Kidney capillary endothelial cell (primary cell): ENCODE data around the gene PNMT.

Experiments
- DNase-seq: peaks from one replicate; pipeline ENCODE4 v3.0.0-alpha.2; 2018; ENCODE audit warnings: low spot score

PNMT gene

DNA sequence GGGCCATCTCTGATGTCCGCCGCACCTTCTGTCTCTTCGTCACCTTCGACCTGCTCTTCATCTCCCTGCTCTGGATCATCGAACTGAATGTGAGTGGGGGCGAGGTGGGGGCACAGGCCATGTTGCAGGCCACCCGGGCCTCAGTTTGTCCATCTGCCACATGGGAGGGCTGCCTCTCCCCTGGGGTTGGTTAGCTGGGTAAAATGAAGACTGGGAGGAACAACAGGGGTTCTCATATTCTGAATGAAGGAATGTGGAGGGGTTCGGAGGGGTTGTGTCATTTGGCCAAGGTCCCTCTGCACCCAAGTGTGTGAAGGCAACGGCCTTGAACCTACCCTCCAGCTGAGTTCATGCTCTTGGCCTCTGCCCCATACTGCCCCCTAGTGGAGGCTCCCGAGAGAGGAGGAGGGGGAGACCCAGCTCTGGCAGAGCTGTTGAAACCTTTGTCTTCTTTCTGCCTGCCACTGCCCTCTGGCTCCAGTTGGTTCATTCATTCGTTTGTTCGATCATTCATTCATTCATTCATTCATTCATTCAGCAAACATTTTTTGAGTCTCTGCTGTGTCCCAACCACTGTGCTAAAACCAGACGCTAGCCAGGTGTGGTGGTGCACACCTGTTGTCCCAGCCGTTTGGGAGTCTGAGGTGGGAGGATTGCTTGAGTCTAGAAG, 14.5 kb upstream of the PNMT start:
- DNase-seq, result peak; percentile 57

DNA sequence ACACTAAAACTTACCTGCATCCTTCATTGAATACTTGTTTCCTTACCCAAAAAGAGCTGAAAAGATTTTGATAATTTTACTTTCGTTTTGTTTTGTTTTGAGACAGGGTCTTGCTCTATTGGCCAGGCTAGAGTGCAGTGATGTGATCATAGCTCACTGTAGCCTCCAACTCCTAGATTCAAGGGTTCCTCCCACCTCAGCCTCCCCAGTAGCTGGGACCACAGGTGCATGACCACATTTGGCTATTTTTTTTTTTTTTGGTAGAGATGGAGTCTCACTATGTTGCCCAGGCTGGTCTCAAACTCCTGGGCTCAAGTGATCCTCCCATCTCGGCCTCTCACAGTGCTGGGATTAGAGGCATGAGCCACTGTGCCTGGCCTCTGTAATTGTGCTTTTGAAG, 13.1 kb upstream of the PNMT start:
- no peak for DNase-seq

GRCh38 chr17:39658346-39658745, 9.9 kb upstream of the PNMT start:
- no peak for DNase-seq

GRCh38 chr17:39658760-39659159, 9.5 kb upstream of the PNMT start:
- DNase-seq, result no peak

- no peak for DNase-seq
Measured at GRCh38 chr17:39659279-39660010, 8.8 kb upstream of the PNMT start.

DNA sequence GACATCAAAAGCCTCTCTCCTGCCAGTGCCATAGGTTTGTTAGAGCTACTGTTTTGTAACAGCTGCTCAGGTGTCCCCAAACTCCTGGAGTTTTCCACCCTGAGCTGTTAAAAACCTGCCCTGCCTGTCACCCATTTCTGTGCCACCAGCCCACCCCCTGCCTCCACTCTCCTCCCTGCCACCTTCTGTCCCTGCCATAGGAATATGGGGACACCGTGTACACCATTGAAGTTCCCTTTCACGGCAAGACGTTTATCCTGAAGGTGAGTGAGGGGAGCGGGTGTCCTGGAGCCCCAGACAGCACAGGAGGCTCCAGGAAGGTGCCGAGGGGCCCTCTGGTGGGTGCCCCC, 8.3 kb upstream of the PNMT start:
- DNase-seq, result no peak

DNA sequence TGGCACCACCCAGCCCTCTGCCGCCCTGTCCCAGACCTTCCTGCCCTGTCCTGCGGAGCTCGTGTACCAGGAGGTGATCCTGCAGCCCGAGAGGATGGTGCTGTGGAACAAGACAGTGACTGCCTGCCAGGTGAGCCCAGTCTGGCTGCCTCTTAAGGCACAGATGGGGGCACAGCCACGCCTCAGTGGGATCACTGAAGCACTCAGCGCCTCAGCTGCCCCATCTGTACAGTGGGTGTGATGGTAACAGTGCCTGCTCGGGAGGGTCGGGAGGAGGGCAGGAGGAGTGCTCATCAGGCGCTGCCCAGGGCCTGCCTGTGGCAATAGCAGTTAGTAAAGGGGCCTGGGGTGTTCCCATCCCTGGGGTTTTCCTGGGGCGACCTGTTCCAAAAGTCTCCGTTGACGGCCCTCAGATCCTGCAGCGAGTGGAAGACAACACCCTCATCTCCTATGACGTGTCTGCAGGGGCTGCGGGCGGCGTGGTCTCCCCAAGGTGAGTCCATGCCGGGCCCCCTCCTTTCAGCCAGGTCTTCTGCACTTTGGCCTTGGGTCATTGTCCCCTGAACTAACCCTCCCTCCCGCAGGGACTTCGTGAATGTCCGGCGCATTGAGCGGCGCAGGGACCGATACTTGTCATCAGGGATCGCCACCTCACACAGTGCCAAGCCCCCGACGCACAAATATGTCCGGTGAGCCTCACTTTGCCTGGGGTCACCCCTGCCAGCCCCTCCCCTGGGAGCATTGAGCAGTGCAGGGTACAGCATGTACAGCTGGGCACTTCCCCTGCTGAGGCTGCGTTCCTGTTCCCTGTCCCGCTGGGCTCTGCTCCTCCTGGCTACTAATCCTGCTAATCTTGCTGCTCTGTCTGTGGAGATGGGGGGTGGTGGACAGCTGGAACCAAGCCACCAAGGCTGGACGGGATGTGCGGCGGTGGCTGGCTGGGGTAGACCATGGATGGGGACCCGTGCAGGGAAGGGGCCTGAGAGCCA, 7.6 kb upstream of the PNMT start:
- DNase-seq, result no peak

DNA sequence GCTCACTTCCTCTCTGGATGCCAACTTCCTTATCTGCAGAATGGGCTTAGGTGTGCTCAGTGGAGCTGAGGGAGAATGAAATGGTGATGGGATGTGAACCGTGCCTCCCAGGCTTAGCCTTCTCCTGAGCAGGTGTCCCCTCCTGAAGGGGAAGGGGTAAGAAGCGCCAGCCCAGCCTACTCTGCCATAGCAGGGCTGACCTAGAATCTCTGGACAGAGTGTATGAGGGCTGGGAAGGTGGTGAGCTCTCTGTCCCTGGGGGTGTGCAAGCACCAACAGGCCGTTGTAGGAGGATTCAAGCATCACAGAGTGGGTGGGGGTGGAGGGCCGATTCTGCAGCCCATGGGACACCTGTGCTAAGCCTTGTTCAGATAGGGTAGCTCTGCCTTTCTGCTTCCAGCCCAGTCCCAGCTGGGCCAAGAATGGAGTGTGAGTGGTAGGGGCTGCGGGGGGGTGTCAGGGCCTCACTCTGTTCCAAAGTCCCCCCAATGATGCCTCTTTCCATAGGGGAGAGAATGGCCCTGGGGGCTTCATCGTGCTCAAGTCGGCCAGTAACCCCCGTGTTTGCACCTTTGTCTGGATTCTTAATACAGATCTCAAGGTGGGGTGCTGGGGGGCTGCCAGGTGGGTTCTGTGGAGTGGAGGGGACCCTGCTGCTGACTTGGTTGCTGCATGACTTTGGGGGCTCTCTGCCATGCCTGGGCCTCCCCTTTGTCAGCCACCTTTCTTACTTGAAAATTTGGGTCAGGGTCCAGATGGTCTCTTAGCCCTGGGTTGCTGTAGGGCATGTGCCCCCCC, 6.3 kb upstream of the PNMT start:
- DNase-seq, result no peak

- DNase-seq, result no peak
Measured at GRCh38 chr17:39662551-39663339, 5.5 kb upstream of the PNMT start.

- DNase-seq, result no peak
Measured at GRCh38 chr17:39663340-39663687, 4.9 kb upstream of the PNMT start.

- no peak for DNase-seq
Measured at GRCh38 chr17:39663688-39664580, 4.3 kb upstream of the PNMT start.

- no peak for DNase-seq
Measured at GRCh38 chr17:39664581-39665561, 3.4 kb upstream of the PNMT start, which contains the start of gene TCAP. TCAP (plus strand) TSS chr17:39665349; CDS start chr17:39665360, 11 bp downstream.

- DNase-seq, result no peak
Measured at GRCh38 chr17:39665642-39666224, 2.5 kb upstream of the PNMT start.

GRCh38 chr17:39666231-39666600, 2.0 kb upstream of the PNMT start:
- DNase-seq, result no peak

- DNase-seq, result no peak
Measured at GRCh38 chr17:39666601-39667261, 1.5 kb upstream of the PNMT start.

GRCh38 chr17:39667262-39667944, 850 bp upstream of the PNMT start:
- no peak for DNase-seq
